ENCODE results near the gene LAYN. TPM values are rescaled to one million over a fixed set of nuclear protein-coding genes. Genes with fewer than 3 reads are reported as not detected.
A peak's percentile ranks its signal among the peaks of the same experiment; 100 is the strongest.

The LAYN gene
- total RNA-seq, 4 donors from 2014 or later, result 12.0 to 47.1 (median 18.5) TPM

DNA sequence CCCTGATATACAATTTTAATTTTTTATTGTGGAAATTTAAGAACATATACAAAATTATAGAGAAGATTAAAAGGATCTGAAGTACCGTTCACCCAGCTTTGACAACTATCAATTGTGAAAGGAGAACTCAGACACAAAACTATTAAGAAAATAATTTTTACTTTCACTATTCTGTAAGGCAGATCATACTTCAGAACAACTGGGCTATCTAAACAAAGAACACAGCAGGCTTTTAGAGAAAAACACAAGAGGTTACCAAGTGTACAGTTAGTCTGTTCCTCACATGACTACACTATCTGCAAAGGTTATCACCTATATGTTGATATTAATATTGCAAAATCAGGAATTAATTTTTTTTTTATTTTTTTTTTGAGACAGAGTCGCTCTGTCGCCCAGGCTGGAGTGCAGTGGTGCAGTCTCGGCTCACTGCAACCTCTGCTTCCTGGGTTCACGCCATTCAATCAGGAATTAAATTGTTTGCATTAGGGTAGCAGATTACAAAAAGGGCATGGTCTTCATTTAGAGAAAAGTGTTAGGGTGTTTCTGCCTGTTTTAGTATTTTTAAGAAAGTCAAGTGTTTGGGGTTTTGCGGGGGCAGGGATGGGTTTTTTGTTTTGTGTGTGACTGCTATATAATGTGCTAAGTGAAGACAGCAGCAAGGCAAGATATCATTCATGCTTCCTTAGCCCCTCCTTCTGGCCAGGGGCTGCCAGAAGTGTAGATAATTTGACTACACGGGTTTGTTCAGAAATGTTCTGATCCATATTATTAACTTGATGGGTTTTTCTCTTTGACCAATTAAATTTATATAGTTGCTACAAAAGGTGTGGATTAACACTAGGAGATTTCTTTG is 34.1 kb downstream of the LAYN start:
- intact Hi-C loops (cut with DNase I), result no loop called here
- no peaks in the 10 kb centered on the region for H3K9me3 ChIP-seq
- 75% methylated on average over 7 of the region's 7 CpGs for WGBS
- DNase-seq (ENCODE audit: extremely low spot score), result no peak
- H3K36me3 ChIP-seq, result no peaks in the 10 kb centered on the region
- peaks cover 13 to 22% (median 18%) of the 10 kb centered on the region in 4 donors for H3K4me1 ChIP-seq
- H3K27me3 ChIP-seq, result no peaks in the 10 kb centered on the region
- peak overlapping the region in 3 of 4 donors; percentile 8 to 39 (median 22) for H3K4me3 ChIP-seq
- TF ChIP-seq POLR2A (IDR thresholded peaks at IDR 0.05; ENCODE audit: low read depth) (no peak), EP300 (IDR thresholded peaks at IDR 0.05) (no peak), POLR2AphosphoS5 (IDR thresholded peaks at IDR 0.05) (no peak)
- TF ChIP-seq, protein P1, sequence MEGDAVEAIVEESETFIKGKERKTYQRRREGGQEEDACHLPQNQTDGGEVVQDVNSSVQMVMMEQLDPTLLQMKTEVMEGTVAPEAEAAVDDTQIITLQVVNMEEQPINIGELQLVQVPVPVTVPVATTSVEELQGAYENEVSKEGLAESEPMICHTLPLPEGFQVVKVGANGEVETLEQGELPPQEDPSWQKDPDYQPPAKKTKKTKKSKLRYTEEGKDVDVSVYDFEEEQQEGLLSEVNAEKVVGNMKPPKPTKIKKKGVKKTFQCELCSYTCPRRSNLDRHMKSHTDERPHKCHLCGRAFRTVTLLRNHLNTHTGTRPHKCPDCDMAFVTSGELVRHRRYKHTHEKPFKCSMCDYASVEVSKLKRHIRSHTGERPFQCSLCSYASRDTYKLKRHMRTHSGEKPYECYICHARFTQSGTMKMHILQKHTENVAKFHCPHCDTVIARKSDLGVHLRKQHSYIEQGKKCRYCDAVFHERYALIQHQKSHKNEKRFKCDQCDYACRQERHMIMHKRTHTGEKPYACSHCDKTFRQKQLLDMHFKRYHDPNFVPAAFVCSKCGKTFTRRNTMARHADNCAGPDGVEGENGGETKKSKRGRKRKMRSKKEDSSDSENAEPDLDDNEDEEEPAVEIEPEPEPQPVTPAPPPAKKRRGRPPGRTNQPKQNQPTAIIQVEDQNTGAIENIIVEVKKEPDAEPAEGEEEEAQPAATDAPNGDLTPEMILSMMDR (IDR thresholded peaks at IDR 0.05), result no peak
- H3K27ac ChIP-seq (replicated peaks in 1 of 4), result peak overlapping the region in 1 of 4 donors; percentile 3

DNA sequence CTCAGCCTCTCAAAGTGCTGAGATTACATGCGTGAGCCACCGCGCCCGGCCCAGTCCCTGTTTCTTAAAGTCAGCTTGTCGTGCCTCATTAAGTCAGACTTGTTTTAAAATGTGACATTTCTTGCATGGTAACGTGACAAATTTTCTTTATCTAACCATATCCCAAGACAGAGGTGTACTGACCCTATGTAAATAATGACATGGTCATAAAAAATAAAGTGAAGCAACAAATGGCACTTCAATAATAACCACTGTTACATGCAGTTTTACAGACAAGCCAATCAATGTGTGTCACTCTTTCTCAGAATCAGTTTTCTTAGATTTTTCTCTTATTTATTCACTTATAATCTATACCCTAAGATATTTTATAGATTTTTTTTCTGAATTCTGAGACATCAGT is 35.2 kb downstream of the LAYN start:
- intact Hi-C loops (cut with DNase I), result no loop called here
- peaks cover 13 to 22% (median 18%) of the 10 kb centered on the region in 4 donors for H3K4me1 ChIP-seq
- DNase-seq (ENCODE audit: extremely low spot score), result no peak
- TF ChIP-seq, protein P1 (IDR thresholded peaks at IDR 0.05), result no peak
- no peak for TF ChIP-seq POLR2A (IDR thresholded peaks at IDR 0.05; ENCODE audit: low read depth)
- no peak for TF ChIP-seq EP300 (IDR thresholded peaks at IDR 0.05)
- TF ChIP-seq POLR2AphosphoS5 (IDR thresholded peaks at IDR 0.05), result no peak
- WGBS, result 99% methylated on average over 6 of the region's 6 CpGs
- H3K9me3 ChIP-seq, result no peaks in the 10 kb centered on the region
- H3K27me3 ChIP-seq, result no peaks in the 10 kb centered on the region
- no peak overlapping the region for H3K4me3 ChIP-seq
- no peaks in the 10 kb centered on the region for H3K36me3 ChIP-seq
- H3K27ac ChIP-seq (replicated peaks in 1 of 4), result no peak overlapping the region

DNA sequence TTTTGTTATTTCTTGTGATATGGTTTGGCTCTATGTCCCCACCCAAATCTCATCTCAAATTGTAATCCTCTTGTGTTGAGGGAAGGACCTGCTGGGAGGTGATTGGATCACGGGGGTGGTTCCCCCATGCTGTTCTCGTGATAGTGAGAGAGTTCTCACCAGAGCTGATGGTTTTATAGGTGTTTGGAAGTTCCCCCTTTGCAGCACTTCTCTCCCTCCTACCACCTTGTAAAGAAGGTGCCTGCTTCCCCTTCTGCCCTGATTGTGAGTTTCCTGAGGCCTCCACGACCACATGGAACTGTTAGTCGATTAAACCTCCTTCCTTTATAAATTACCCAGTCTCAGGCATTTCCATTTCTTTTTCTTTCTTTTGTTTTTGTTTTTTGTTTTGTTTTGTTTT is 37.3 kb downstream of the LAYN start:
- no peaks in the 10 kb centered on the region for H3K36me3 ChIP-seq
- TF ChIP-seq EP300 (IDR thresholded peaks at IDR 0.05) (no peak), POLR2A (IDR thresholded peaks at IDR 0.05; ENCODE audit: low read depth) (no peak), POLR2AphosphoS5 (IDR thresholded peaks at IDR 0.05) (no peak)
- TF ChIP-seq, protein P1 (IDR thresholded peaks at IDR 0.05), result no peak
- H3K27me3 ChIP-seq, result no peaks in the 10 kb centered on the region
- no peak for DNase-seq (ENCODE audit: extremely low spot score)
- H3K4me3 ChIP-seq, result no peak overlapping the region
- no peak overlapping the region for H3K27ac ChIP-seq (replicated peaks in 1 of 4)
- H3K4me1 ChIP-seq, result peaks cover 16 to 24% (median 20%) of the 10 kb centered on the region in 4 donors
- WGBS, result 79% methylated on average over 4 of the region's 4 CpGs
- intact Hi-C loops (cut with DNase I), result no loop called here
- H3K9me3 ChIP-seq, result no peaks in the 10 kb centered on the region

DNA sequence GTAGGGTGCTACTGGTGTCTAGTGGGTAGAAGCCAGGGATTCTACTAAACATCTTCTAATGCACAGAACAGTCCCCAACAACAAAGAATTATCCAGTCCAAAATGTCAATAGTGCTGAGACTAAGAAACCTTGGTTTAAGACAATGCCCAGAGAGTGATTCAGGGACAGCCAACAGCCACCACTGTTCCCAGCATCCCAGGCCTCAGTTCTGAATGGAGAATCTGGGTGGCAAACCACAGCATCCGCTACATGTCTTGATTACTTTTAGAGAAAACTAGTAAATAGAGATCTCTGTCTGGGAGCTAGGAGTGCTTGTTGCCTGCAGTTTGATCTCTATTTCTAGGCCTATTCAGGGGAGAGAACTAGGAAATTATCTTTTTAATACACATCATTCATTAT is 40.8 kb downstream of the LAYN start:
- Histone ChIP-seq H3K27me3 (no peaks in the 10 kb centered on the region), H3K4me1 (peaks cover 0 to 11% (median 7%) of the 10 kb centered on the region in 4 donors), H3K9me3 (no peaks in the 10 kb centered on the region), H3K36me3 (no peaks in the 10 kb centered on the region), H3K27ac (replicated peaks in 1 of 4) (no peak overlapping the region), H3K4me3 (no peak overlapping the region)
- intact Hi-C loops (cut with DNase I), result no loop called here
- WGBS, result 94% methylated on average over 1 of the region's 1 CpG
- peak; percentile 42 for DNase-seq (ENCODE audit: extremely low spot score)
- TF ChIP-seq EP300 (IDR thresholded peaks at IDR 0.05) (no peak), POLR2A (IDR thresholded peaks at IDR 0.05; ENCODE audit: low read depth) (no peak), POLR2AphosphoS5 (IDR thresholded peaks at IDR 0.05) (no peak)
- TF ChIP-seq, protein P1 (IDR thresholded peaks at IDR 0.05), result no peak

Measured in esophagus muscularis mucosa (tissue), 4 donors.